ENCODE data around the gene PLEKHA7. TPM values are rescaled to one million over a fixed set of nuclear protein-coding genes. Genes with fewer than 3 reads are reported as not detected.

The PLEKHA7 gene
- total and polyA plus RNA-seq, 2 of the 8 experiments (the other 6 are each of a cell fraction or from before 2014, with no cell fraction given), result 11.4 to 25.6 TPM

GRCh38 chr11:16771350-16772140 is 242.7 kb downstream of the PLEKHA7 start (continued):
- TF ChIP-seq TEAD4 (IDR thresholded peaks at IDR 0.05; ENCODE audit: low read depth, low read length) (no peak), ATF3 (IDR thresholded peaks at IDR 0.05; ENCODE audit: insufficient read depth, low read depth, low read length) (no peak), E2F6 (IDR thresholded peaks at IDR 0.05) (no peak), CTBP2 (IDR thresholded peaks at IDR 0.05; ENCODE audit: borderline replicate concordance, insufficient read depth, insufficient read length, low read length) (no peak)
